NCI-H526 treated with DMSO at 0.1 percent for 48 hours (cell line): ENCODE measurements around the gene NPTX1.

ENCODE experiments used
- DNase-seq: peaks from one replicate; lab custom pipeline; 2025; lab: John Stamatoyannopoulos, UW

Gene NPTX1

DNA sequence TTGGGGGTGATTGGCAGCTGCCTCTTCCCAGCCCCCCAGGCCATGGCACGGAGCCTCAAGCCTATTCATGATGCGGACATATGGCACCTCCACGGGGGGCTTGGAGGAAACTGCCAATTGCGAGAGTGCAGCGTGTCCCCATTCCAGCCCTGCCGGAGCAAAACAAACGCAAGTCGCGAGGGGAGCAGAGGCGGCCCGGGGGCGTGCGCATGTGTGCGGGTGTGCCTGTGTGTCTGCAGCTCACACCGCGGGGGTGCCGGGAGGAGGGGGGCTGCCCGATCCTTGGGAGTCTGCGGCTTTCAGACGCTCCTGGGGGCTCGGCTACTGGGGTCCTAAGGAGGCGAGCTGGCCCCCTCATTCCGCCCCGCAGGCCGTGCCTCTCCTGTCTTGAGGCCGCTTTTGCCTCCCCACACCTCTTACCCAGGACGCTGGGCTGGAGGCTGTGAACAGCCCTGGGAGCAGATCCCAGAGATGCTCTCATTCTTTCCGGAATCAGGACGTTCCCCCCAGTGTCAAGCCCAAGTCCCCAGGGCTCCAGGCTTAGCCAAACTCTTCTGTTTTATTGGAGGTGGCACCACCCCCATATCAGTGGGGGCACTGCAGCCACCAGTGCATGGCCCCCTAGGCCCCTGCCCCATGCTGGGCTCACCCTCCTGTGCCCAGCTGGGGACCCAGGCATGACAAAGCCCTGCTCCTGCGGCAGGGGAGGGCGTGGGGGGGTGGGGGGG is 32.3 kb downstream of the NPTX1 start:
- no peak for DNase-seq

DNA sequence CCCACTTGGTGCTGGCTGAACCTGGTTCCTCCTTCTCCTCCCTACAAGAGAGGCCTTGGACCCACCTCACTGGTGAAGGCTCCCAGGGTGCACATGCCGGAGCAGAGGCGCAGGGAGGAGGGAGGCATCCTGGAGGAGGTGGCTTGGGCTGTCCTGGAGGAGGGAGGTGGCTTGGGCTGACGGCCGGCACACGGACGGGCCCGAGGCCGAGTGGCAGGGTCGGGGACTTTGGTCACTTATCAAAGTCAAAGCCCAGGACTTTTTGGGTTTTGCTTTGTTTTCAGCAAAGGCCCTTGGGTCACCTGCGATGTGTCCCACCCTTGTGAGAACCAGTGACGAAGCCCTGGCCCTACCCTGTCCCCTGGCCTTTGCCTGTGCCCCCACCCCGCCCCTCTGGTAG is 32.9 kb downstream of the NPTX1 start:
- DNase-seq, result no peak

DNA sequence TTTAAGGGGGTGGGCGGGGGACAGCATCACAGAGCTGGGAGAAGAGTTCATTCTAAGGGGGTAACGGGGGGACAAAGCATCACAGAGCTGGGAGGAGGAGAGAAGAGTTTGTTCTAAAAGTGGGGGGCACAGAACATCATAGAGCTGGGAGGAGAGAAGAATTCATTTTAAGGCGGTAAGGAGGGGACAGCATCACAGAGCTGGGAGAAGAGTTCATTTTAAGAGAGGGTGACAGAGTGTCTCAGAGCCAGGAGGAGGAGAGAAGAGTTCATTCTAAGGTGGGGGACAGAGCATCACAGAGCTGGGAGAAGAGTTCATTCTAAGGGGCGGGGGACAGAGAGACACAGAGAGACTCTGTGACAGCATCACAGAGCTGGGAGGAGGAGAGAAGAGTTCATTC is 33.6 kb downstream of the NPTX1 start:
- no peak for DNase-seq

DNA sequence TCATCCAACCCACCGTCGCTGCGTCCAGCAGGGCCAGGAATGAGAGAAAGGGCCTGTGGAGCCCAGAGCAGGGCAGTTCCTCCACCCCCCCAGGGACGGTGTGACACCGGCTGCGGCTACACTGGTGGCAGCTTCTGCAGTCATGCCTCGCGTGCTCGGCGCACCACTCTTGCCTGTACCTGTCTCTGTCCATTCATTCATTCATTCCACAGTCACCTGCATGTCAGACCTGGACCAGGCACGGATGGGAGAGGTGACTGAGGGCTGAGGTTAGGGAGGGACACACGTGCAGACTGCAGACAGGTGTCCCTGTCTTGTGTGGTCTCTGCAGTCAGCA is 34.1 kb downstream of the NPTX1 start:
- DNase-seq, result no peak

DNA sequence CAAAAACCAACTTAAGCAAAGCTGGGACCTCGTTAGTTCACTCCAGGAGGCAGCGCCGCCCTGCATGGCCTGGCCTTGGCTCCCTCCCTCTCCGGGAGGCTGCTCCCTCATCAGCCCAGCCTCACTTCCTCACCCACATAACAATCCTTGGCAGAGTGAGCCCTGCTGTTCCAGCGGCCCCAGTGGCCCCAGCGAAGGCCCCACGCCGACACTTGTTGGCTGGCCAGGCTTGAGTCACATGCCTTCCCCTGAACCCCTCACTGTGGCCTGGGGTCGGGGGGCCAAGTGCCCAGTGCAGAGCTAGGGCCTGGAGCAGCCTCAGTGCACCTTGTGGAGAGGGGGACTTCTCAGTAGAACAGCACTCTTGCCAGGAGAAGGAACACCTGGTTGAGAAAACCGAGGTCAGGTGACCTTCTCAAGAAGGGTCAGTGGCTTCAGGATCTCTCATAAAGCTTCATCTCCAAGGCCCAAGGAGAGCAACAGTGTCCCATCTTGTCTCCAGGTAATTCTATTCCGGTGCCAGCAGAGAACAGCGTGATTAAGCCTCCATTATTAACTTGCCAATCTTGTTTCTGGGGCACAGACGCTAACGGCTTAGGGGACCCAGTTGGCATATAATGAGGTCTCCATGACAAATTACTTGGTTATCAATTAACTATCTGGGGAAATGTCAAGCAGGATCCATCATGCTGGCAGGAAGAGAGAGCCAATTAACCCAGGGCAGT is 34.6 kb downstream of the NPTX1 start:
- DNase-seq, result no peak

DNA sequence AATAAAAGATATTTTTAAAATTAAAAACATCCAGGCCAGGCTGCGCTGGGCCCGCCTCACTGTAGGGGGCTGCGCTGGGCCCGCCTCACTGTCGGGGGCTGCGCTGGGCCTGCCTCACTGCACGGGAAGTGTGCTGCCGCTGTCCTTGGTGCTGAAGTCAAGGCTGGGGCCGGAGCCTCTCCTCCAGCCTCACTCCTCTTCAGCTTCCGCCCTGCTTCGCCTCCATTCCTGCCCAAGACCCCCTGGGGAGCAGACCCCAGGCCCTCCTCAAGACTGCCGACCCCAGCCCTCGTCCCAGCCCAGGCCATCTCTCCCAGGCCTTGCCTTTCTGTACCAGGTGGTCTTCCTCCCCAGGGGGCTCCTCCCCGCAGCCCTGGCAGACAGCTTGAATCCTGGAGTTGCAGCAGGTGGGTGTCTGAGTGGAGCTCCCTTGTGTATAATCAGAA is 35.3 kb downstream of the NPTX1 start:
- no peak for DNase-seq

DNA sequence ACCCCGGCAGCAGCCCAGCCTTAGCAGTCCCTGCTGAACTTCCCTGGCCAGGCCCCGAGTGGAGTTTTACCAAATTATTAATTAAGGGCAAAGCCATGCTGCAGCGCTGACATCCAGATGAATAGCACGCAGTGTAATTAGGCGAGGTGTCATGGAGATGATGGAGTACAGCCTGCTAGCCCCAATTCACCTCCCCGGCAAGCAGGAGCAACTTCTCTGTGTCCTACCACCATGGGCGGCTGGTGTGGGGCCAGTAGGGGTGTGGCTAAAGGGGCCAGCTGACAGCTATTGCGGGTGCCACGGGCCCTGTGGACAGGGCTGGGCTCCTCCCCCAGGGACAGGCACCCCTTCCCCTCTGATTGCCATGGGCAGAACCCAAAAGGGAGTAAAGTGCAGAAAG is 36.9 kb downstream of the NPTX1 start:
- no peak for DNase-seq

DNA sequence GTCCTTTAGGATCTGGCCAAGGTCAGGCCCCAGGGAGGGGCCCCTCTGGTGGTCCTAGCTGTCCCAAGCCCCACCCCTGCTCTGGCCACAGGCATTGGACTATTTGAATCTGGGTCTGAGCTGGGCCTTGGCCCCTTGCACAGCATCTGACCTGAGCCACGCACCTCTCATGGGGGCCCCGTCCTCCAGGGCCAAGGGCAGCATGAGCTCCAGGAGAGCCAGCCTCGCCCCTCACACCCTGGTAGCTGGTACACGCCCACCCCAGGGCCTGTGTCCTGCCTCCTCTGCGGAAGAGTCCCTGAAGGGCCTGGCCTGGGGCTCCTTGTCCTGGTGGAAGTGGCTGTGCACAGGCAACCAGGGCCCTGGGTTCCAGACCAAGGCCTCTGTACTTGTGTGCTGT is 37.6 kb downstream of the NPTX1 start:
- DNase-seq, result no peak

DNA sequence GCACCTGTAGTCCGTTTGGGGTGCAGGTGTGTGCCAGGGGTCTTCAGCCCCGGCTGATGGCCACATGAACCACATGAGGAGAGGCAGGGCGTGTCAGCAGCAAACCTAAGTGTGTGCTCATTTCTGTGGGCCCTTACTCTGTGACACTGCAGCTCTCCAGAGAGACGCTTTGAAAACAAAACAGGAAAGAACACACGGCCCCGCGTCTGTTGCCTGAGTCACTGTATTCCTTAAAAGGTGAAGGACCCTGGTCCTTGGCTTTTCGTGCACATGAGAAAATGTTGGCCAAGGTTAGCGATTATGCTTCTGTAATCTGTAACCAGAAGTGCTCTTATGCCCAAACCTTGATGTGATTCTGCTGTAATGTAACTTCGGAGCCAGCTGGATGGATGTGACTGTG is 38.9 kb downstream of the NPTX1 start:
- no peak for DNase-seq

DNA sequence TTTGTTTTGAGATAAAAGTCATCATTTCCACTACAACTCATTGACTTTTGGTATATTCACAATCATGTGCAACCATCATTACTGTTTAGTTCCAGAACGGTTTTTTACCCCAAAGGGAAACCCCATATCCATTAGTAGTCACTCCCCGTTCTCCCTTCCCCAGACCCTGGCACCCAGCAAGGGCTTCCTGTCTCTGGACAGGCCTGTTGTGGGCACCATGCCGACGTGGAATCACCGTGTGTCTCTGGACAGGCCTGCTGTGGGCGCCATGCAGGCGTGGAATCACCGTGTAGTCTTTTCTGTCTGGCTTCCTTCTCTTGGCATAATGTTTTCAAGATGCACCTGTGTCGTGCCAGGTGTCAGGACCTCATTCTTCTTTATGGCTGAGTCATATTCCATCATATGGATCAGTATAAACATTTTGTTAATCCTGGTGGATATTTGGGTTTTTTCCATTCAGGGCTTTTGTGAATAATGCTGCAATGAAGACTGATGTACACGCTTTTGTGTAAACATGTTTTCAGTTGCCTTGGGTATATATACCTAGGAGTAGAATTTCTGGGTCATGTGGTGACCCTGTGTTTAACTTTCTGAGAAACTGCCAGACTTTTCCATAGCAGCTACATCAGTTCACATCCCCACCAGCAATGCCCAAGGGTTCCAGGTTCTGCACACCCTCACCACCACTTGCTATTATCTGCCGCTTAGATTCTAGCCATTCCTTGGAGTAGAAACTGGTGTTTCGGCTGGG is 42.3 kb downstream of the NPTX1 start:
- DNase-seq, result no peak

DNA sequence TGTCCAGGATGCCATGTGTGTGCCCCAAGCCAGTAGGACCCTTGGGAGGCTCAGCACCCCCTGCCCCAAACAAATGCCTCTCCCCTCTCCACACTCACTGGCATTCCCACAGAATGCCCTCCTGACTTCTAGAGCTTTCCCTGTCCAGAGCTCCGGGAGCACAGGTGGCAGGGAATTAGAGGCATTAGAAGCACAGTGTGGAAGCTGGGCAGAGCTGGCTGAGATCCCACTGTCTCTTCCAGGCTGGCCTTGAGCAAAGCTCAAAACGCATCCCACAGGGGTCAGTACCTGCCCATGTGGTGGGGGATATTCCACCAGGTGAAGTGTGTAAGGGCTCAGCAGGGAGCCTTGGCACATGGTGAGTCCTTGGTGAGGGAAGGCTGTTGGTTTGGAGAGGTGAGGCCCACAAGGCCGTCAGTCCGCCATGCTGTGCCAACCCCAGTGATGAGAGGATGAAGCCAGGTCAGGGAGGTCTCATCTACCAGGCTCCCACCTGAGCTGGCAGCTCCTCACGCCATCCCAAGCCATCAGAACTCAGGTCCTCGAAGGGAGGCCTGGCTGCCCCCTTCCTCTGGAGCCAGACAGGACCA is 43.4 kb downstream of the NPTX1 start:
- no peak for DNase-seq

DNA sequence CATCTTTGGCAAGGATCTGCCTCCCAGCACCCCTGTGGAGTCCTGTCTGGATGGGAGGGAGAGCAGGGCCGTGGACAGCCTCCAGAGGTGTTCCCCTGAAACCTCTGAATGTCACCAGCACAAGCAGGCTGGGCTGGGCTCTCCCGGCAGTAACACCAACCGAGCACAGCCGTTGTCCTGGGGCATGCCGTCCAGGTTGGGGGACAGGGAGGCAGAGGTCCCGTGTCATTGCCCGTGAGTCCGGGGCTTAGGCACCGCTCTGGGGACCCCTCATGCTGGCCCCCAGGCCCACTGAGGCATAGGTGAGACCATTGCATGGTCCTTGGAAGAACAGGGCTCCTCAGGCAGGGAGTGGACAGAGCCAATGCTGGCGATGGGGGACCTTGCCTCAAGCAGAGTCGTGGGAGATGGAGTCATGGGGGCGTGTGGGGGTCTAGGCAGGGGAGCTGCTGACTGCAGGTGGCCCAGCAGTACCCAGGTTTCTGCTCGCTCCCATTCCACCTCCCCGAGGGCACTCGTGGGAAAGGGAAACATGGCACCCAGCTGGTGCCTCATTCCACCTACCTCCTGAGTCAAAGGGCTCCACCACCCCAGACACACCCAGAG is 44.0 kb downstream of the NPTX1 start:
- DNase-seq, result no peak

DNA sequence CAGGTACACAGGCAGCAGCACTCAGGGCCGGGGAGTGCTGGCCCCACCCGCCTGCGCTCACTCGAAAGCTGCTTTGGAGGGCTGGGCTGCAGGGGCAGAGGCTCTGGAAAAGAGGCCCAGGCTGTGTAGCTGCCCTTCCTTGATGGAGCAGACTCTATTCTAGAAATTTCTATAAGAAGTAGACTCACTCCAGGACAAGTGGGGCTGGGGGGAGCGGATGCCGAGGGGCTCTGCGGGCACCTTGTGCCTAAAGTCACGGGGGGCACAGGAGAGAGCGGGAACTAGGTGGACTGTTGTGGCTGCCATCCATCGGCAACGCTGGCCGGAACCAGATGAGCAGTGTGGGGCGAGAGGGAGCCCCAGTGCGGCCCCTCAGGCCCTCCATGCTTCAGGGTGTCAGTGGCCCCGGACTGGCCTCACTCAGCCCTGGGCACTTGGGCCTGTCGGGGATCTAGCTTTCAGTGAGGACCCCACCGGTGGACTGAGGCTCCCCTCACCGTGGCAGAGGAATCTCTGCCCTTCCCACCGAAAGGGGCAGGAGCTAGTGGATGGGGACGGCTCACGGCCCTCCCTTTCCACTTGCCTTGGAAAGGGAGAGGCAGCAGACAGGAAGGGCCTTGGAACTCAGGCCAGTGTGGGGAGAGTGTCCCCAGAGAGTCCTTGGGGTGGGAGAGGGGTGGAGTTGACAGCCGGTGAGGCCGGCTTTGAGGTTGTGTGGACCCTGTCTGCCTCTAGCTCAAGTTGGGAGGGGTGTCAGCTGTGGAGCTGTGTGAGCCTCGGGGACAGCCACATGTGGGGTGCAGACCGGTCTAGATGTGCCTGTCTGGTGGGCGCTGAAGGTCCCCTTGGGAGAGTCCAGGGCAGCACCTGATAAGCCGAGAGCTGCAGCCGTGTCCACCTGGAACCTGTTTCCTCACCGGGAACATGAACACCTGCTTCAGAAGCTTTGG is 44.9 kb downstream of the NPTX1 start:
- no peak for DNase-seq

DNA sequence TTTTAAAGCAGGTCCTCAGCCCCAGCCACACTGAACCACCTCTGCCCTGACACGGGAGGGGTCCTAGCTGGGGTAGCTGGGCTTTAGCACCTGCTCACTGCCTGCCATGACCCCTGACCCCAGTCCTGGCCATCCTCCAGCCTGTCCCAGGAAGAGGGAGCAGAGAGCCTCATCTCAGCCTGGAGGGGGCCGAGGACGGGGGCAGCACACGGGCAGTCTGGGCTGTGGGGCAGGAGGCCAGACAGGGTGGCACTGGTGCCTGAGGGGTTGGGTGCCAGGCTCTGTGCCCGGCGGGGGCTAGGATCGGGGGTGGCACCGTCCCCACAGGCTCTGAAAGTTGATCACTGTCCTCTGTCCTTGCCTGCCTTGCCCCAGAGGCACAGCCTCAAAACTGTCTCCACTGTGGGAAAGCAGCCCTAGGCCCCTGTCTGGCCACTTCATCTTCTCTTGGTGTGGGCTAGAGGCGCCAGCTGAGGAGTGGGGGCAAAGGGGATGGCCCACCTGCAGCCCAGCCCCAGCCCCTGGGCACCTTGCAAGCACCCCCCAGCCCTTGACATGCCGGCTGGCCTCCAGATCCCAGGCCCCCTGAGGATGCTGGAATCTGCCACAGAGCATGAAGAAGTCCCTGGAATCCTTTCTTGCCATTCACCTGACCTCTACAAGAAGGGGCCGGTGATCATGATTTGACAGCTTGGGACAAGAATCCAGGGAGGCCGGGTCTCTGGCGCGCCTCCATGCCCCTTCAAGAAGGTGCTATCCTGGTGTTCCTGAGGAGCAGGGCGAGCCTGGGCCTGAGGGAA is 45.8 kb downstream of the NPTX1 start:
- no peak for DNase-seq

DNA sequence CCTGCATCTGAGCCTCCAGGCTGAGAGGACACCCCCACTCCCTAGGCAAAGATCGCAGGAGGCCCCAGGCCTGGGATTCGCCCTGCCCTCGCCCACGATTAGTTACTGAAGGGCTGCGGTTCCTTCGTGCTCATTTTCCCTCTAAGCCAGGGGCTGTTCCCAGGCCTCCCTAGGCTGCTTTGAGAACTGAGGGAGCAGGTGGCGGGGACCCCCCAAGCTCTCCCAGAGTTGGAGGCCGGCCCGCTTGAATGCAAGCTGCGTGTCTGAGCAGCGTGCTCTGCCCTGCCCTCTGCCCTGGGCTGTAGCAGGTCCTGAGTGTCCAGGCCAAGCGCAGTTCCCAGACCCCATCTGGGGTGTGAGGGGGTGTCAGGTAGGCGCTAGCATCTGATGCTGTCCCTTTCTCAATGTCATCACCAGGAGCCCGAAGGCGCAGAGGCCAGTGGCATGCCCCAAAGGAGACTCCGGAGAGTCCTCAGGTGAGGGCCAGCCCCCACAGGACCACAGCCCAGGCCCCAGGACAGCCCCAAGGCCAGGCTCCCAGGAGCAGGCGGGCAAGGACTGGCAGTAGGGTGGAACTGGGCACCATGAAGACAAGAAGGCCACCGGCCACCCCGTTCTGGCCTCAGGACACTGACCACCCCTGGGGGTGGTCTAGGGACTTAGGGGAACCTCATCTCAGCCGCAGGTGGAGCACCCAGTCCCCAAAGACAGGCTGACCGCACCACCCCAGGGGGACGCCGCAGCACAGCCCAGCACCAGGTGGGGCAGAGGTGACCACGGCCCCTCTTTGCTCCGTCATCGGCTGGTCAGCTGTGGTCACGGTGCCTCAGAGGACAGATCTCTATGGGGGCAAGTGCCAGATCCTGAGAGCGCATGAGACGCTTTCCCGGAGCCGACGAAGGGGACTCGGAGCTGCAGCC is 46.8 kb downstream of the NPTX1 start:
- no peak for DNase-seq

DNA sequence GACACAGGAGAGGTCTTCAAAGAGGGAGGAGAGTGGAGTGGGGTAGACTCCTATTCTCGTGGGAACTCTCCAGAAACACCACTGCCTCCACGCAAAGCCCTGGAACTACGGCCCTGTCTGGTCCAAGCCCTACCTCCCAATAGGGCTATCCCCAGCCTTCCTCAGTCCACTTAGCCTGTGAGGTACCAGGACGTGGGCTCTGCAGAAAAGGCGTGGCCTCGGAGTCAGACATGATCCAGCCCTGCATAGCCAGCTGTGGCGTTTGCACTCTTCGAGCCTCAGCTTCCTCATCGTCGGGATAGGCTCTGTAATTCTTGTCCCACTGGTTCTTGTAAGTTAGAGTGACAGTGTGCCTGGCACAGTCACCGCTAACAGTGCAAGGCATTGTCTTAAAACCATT is 47.6 kb downstream of the NPTX1 start:
- DNase-seq, result no peak

DNA sequence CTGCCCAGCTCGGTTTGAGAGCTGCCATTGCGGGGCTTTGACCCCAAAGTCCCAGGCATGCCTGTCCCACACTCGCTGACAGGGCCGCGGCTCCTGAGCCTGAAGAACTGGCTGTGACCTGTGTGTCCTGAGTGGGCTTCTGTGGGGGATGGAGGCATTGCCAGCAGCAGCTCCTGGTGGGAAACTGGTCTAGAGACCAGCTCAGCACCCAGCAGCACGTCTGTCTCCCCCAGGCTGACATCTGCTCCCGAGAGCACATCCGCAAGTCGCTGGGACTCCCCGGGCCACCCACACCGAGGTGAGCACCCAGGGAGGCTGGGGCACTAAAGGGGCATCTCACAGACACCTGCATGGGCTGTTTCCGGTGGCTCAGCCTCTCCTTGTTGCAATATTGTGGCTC is 48.0 kb downstream of the NPTX1 start:
- DNase-seq, result no peak

DNA sequence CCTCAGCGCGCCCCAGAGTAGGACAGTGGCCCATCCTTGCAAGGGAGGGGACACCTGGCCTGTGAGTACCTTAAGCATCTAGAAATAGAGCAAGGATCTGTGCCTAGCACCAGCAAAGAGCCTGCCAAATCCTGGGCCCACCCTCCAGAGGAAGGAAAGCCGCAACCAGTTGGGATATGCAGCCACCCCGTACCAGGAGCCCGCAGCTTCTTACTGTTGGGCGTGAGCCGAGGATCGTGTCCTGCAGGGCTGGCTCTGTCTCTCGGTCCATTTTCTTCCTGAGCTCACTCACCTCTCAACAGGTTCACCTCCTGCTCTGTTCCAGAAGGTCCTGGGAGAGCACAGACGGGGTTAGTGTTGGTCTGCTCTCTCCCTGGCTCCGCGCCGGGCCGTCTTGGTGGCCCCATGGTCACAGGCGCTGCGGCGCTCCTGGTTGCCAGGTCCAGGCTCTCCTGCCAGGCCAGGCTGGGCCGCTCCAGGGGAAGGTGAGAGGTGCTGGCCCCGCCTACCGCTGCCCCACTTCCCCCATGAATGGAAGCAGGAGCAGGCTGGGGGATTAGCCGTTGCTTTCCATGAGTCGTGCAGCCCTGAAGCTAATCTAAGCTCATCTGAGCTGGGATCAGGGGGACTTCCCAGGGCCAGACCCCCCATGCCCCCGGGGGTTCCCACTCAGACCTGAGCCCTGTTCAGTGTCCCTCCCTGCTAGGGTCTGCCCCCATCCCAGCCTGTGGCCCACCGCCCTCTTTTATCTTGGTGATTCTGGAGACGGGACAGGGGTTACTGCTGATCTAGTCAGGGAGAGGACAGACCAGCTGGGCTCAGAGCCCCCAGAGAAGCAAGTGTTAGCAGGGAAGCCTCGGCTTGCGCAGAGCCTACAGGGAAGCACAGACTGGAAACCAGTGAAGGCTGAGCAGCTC is 48.8 kb downstream of the NPTX1 start:
- no peak for DNase-seq
